Right lobe of liver (tissue), 6 donors: Measurements from ENCODE around the gene CREB5. TPM values are rescaled to one million over a fixed set of nuclear protein-coding genes. Genes with fewer than 3 reads are reported as not detected.

Source experiments
- ATAC-seq, 4 donors: fragments of 200-7000 bp; cut with Tn5 transposase; one replicate each; pipeline ENCODE4 v1.9.1; 2020; ENCODE audit warnings: mild to moderate bottlenecking in 4 of 4, moderate library complexity in 4 of 4
- DNase-seq, 3 donors: peaks; one replicate each; pipeline ENCODE4 v3.0.0-alpha.2; 2020
- H3K27ac ChIP-seq, 3 donors: fragments of 200-600 bp; one replicate each; pipeline ENCODE4 v1.8.0; 2022
- H3K27me3 ChIP-seq, 2 donors: fragments of 200-600 bp; one replicate each; pipeline ENCODE4 v1.8.0; 2022
- H3K36me3 ChIP-seq, 4 donors: fragments of 200-600 bp; sonication (generic) in 1 of 4; one replicate each; pipeline versions ENCODE4 v1.5.1 to v1.8.0; 2017 to 2022; ENCODE audit warnings: control low read depth in 1 of 4
- H3K4me1 ChIP-seq, 4 donors: fragments of 200-600 bp; sonication (generic) in 1 of 4; one replicate each; pipeline versions ENCODE4 v1.5.1 to v1.8.0; 2017 to 2022; ENCODE audit warnings: control low read depth in 1 of 4
- H3K4me3 ChIP-seq, 3 donors: fragments of 200-600 bp; one replicate each; pipeline ENCODE4 v1.8.0; 2022
- H3K9me3 ChIP-seq, 4 donors: fragments of 200-600 bp; sonication (generic) in 1 of 4; one replicate each; pipeline versions ENCODE4 v1.5.1 to v1.8.0; 2017 to 2022; ENCODE audit warnings: control low read depth in 1 of 4
- CTCF ChIP-seq, 4 donors: fragments of 200-600 bp in 3 of 4; fragments of 450-650 bp in 1 of 4; IDR thresholded peaks; one replicate each; pipeline versions ENCODE4 v1.5.1 to v1.8.0; 2016 to 2022; ENCODE audit warnings: antibody characterized with exemption in 4 of 4, mild to moderate bottlenecking in 2 of 4
- POLR2A ChIP-seq: fragments of 450-650 bp; IDR thresholded peaks from one replicate; pipeline ENCODE4 v1.6.1; 2017; ENCODE audit warnings: antibody characterized with exemption, mild to moderate bottlenecking
- WGBS: methylation state at CpG from one replicate; pipeline ENCODE4 v1.1.6; 2018; ENCODE audit warnings: low coverage, low lambda C conversion rate; ENCODE audit not compliant: insufficient coverage; ENCODE audit errors: missing lambda C conversion rate; 5-methylcytosine and 5-hydroxymethylcytosine counted together
- intact Hi-C, 2 donors: fragments of 100-400 bp; cut with DNase I; formaldehyde crosslinking; loops; one replicate each; pipeline versions ENCODE4 v1.11.2 to v1.14.1; 2022
- total RNA-seq, 6 experiments: library from RNA; depleted of rRNA in 2 of 6; stranded (reverse); fragments of >200 nt in 2 of 6; fragmentation: NEBNext Ultra II Directional in 3 of 6; extraction: Animal tissue kit (Norgen Biotek cat#: 25700) in 3 of 6; gene quantifications; one replicate each; pipeline versions ENCODE4 v1.1.0 to v1.2.4, GENCODE V29; 2016 to 2023
- donor health status: DM: no; HTN: yes; CAD: no.
- donor health status: DM: no; HTN: no; CAD: no.
- donor health status: DM: no; HTN: no; CAD: no.
- donor health status: DM: no; HTN: yes; CAD: no.
- donor health status: DM: no; HTN: yes; CAD: no.

The CREB5 gene
- total RNA-seq, 6 experiments from 2014 or later, result 0.48 to 6.3 (median 1.4) TPM

GRCh38 chr7:28701731-28702130 is 289.4 kb downstream of the CREB5 start:
- no peaks in the 10 kb centered on the region for H3K4me1 ChIP-seq
- no peaks in the 10 kb centered on the region for H3K36me3 ChIP-seq
- H3K4me3 ChIP-seq, result no peak overlapping the region
- TF ChIP-seq POLR2A, result no peak
- 13% methylated on average over 1 of the region's 1 CpG for WGBS
- no peak for DNase-seq
- H3K27me3 ChIP-seq, result no peaks in the 10 kb centered on the region
- H3K9me3 ChIP-seq, result no peaks in the 10 kb centered on the region
- H3K27ac ChIP-seq, result no peak overlapping the region
- intact Hi-C loops, result no loop called here
- no peak for ATAC-seq

- Histone ChIP-seq H3K36me3 (no peaks in the 10 kb centered on the region), H3K27ac (no peak overlapping the region), H3K4me3 (no peak overlapping the region), H3K27me3 (no peaks in the 10 kb centered on the region), H3K9me3 (no peaks in the 10 kb centered on the region), H3K4me1 (no peaks in the 10 kb centered on the region)
- TF ChIP-seq POLR2A, result no peak
- no peak for TF ChIP-seq CTCF (IDR thresholded peaks at IDR 0.05)
- no peak for ATAC-seq
- intact Hi-C loops, result no loop called here
- 87% methylated on average over 4 of the region's 4 CpGs for WGBS
- DNase-seq, result no peak
These were observed 289.9 kb downstream of the CREB5 start for GRCh38 chr7:28702171-28702570.

- H3K4me3 ChIP-seq, result no peak overlapping the region
- ATAC-seq (no peak), DNase-seq (no peak)
- WGBS, result 78% methylated on average over 1 of the region's 1 CpG
- H3K9me3 ChIP-seq, result no peaks in the 10 kb centered on the region
- H3K27me3 ChIP-seq, result no peaks in the 10 kb centered on the region
- TF ChIP-seq CTCF (IDR thresholded peaks at IDR 0.05) (no peak), POLR2A (no peak)
- no peaks in the 10 kb centered on the region for H3K4me1 ChIP-seq
- H3K27ac ChIP-seq, result no peak overlapping the region
- no peaks in the 10 kb centered on the region for H3K36me3 ChIP-seq
- intact Hi-C loops, result no loop called here
These were observed 290.9 kb downstream of the CREB5 start for GRCh38 chr7:28703037-28703765.

GRCh38 chr7:28704706-28705105 is 292.4 kb downstream of the CREB5 start:
- TF ChIP-seq CTCF (IDR thresholded peaks at IDR 0.05), result no peak
- no peak for TF ChIP-seq POLR2A
- ATAC-seq (no peak), DNase-seq (no peak)
- H3K36me3 ChIP-seq, result no peaks in the 10 kb centered on the region
- no peaks in the 10 kb centered on the region for H3K9me3 ChIP-seq
- no peaks in the 10 kb centered on the region for H3K4me1 ChIP-seq
- no peaks in the 10 kb centered on the region for H3K27me3 ChIP-seq
- 65% methylated on average over 2 of the region's 3 CpGs for WGBS
- H3K27ac ChIP-seq, result no peak overlapping the region
- no peak overlapping the region for H3K4me3 ChIP-seq
- intact Hi-C loops, result no loop called here

- no peak overlapping the region for H3K4me3 ChIP-seq
- H3K27ac ChIP-seq, result no peak overlapping the region
- WGBS, result 71% methylated on average over 2 of the region's 2 CpGs
- DNase-seq (no peak), ATAC-seq (no peak)
- no peaks in the 10 kb centered on the region for H3K4me1 ChIP-seq
- intact Hi-C loops, result no loop called here
- no peaks in the 10 kb centered on the region for H3K27me3 ChIP-seq
- H3K9me3 ChIP-seq, result no peaks in the 10 kb centered on the region
- no peak for TF ChIP-seq CTCF (IDR thresholded peaks at IDR 0.05)
- H3K36me3 ChIP-seq, result no peaks in the 10 kb centered on the region
These were observed 293.0 kb downstream of the CREB5 start for GRCh38 chr7:28705350-28705749.
